GM18861 (cell line): ENCODE data around the gene TFF2.

Experiments
- ATAC-seq: cut with Tn5 transposase; IDR thresholded peaks from one replicate; pipeline ENCODE4 v1.9.1; 2021; ENCODE audit not compliant: unreplicated experiment

The TFF2 gene

DNA sequence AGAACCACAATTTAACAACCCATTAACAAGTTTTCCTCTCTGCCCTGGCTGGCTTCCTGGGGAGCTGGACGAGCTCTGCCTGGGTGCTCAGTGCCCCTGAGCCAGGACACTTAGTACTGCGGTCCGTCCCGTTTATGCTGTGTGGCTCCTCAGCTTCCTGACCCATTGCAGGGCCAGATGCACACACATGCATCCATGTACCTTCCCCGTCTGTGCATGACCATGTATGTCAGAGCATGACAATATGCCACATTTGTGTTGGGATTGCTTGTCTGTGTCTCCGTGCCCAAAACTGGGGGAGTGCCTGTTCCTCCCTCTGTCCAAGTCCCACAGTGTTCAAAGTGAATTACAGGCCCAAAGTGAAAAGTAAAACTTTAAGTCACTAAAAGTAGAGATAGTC lies 25.9 kb downstream of the TFF2 start:
- no peak for ATAC-seq

DNA sequence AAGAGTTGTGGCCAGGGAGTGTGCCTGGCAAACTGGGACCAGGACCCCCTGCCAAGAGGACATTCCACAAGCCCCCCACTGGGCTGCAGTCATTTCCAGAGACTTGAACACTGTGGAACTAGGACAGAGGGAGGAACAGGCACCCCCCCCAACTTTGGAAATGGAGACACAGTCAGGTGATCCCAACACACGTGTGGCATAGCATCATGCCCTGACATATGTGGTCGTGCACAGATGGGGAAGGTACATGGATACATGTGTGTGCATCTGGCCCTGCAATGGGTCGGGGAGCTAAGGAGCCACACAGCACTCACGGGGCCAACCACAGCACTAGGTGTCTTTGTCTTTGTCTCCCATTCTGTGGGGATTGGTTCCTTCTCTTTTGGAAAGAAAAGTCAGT lies 28.9 kb downstream of the TFF2 start:
- no peak for ATAC-seq

DNA sequence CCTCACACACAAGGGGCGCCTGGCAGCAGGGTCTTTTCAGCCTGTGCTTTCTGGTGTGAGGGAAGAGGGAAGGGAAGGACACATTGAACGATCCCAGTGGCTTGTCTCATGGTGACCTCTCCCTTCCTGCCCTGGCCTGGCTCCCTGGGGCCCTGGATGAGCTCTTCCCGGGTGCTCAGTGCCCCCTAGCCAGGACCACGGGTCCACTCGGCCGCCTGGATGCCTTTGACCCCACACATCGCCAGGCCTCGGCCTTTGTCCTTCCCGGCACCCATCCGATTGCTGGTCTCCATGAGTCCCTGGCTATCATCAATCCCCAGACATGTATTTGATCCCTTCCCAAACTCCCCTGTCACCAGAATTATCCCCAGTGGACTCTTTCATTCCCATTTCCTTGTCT lies 29.6 kb downstream of the TFF2 start:
- no peak for ATAC-seq

DNA sequence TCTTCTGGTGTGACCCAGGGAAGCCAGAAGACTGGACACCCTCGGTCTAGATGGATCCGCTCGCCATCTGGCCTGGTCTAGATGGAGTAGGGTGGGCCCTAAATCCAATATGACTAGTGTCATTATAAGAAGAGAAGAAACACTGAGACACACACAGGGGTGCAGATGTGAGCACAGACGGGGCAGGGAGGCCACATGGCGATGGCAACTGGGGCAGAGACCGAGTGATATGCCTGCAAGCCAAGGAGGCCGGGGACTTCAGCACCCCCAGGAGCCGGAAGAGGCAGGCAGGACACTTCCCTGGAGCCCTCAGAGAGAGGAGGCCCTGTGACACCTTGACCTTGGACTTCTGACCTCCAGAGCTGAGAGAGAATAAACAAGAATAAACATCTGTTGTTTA lies 30.0 kb downstream of the TFF2 start:
- ATAC-seq, result no peak

DNA sequence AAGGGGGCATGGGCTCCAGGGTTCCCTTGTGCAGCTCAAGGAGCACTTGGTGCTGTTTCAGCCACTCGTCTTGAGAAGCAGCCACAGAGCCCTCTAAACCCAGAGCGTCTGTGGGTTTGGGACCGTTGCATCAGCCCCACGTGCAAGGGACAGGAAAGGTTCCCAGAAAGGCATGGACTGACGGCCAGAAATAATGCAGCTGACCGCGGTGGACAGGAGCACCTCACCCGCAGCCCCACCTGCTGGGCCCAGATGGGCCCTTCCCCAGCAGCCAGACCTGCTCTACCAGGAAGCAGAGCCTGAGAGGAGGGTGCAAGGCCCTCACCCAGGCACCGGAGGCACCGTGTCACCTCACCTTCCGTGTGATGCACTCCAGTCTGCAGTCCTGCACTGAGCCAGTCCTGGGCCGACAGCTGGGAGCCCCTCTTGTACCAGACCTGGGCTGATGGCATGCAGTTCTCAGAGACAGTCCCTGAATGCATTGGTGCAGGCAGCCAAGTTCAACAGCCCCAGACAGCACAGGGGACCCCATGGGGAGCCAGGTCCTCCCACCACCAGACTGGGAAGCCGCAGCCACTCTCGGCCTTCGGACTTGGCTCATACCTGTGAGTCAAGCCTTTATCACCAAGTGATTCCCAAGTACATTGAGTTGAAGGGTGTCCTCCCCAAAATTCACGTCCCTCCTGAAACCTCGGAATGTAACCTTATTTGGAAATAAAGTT lies 30.8 kb downstream of the TFF2 start:
- no peak for ATAC-seq

DNA sequence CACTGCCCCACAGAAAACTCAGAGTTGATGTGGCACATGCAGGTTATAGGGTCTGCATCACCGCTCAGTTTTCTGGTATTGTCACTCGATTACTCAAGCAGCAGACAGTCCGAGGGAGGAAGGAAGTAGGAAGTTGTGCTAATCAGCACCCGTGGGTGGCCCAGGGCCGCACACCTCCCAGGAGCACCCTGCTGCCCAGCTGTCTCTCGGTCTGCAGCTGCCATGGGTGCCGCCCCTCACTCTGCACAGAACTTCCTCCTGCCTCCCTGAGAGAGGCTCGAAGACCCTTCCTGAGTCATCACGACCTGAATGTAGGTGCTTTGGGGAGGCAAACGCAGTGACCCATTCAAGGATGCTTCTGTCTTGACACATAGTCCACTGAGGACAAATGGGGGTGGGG lies 31.4 kb downstream of the TFF2 start:
- no peak for ATAC-seq

DNA sequence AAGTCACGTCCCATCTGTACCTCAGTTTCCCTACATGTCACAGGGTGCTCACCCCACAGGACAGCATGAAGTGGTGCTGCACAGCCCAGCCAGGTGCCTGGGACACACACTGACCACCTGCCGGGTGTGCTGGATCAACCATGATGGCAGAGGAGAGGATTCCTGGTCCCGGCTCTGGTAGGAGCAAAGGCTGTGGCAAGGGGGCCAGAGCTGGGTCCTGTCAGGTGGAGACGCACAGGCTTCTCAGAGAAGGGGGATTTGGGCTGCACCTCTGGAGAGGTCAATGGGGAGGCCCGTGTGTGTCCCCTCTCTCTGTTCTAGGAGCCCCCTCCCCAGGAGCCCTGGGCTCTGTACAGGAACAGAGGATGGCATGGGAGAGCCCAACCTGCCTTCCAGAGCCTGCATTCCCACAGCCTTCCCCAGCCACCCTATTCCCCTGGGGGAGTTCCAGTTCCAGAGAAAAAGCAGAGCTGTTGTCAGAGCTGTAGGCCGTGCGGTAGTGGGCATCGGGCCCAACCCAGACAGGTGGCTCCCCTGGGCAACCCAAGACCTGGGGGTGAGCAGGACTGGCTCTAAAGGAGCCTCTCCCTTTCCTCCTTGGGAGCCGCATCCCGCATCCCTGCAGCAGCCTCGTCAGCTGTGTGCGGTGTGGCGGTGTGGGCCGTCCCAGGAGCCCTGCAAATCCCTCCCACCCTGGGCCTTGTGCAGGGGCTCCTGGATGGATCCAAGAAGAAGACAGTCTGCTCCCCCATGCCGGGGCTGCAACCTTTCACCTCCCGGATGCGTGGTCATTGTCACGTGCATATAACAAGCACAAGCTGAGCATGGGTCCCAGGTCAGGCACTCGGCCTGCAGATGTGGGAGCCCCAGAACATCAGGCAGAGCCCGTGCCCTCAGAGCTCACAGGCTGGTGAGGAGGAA lies 32.7 kb downstream of the TFF2 start:
- no peak for ATAC-seq

DNA sequence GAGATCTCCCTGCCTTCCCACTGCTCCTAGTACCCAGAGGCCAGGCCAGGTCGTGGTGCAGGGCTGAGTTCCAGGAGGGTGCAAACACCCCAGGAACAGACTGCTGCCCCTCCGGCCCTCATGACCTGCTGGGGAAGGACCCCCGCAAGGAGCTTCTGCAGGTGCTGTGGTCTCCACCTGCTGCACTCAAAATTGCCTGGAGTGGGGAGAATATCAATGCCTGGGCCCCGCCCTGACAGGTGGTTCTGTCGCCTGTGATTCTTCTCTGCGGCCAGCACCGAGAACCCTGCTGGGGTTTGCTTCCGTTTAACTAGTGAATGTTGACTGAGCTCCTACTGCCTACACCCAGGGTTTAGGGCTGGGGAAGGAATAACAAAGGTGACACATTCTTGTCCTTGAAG lies 33.5 kb downstream of the TFF2 start:
- no peak for ATAC-seq

DNA sequence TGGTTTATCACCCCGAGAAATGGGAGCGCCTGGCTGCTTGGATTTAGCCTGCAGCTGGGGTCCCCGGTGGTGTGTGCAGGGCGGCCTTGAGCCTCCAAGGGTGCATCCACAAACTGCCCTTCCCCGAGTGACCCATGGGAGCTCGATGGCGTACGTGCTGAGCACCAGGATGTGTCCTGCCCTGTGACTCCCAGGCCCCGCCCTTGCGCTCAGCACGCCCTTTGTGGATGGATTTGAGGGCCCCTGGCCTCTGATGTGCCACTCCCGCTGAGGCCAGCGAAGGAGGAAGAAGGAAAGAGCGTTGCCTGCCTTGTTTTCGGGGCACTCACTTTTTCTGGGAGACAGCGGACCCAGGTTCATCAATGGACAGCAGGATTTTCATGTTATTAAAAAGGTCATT lies 33.9 kb downstream of the TFF2 start:
- ATAC-seq, result no peak

DNA sequence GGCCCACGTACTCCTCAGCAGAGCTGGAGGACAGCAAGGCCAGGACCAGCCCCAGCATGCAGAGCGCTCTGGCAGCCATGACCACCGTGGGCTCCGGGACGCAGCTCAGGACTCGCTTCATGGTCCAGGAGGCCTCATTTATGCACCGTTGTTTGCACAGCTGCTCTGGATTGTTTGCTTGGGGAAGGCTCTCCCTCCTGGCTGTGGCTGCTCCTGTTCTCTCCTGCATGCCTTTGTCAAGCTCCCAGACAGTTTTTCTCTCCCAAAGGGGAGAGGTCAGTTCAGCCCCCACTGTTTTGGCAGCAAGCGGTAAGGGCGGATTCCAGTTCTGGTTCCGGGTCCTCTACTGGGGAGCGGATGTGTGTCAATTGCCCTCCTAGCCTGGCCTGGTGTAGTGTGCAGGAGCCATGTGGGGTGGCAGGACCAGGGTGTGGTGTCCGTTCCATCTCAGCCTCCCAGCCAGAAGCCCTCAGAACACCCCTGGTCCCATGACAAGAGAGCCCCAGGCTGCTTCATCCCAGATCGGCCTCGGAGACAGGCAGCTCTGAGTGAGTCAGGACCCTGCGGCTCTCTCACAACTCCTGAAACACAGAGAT lies 35.4 kb downstream of the TFF2 start, which contains the start of gene TFF3:
TFF3 (minus strand) TSS at position 114 of the 596 bp plus-strand sequence; CDS start at position 79, 35 bp downstream.
- no peak for ATAC-seq

DNA sequence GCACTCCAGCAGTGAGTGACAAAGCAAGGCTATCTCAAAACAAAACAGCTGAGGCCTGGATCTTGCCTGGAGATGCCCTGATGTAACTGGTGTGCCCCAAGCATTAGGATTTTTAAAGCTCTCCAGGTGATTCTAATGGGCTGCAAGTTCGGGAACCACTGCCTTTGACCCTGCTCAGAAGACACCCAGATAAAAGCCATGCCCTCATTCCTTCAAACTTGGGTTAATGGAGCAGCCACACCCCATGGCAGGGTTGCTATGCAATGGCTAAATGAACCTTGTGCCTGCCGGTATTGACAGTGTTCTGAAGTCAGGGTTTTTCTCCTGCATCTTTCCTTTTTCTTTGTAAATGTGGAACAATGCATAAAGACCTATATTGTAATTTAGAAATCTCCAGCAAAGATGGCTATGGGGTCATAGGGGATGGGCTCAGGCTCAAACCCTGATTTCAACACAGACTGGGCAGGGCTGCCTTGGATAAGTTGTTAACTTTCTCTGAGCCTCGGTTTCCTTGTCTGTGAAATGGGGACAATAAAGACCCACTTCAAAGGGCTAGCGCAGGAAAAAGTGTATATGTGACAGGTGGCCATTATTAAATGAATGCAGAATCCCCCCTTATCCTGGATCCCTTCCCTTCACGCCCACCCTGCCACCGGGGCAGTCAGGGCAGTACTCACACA lies 36.0 kb downstream of the TFF2 start:
- ATAC-seq, result no peak

DNA sequence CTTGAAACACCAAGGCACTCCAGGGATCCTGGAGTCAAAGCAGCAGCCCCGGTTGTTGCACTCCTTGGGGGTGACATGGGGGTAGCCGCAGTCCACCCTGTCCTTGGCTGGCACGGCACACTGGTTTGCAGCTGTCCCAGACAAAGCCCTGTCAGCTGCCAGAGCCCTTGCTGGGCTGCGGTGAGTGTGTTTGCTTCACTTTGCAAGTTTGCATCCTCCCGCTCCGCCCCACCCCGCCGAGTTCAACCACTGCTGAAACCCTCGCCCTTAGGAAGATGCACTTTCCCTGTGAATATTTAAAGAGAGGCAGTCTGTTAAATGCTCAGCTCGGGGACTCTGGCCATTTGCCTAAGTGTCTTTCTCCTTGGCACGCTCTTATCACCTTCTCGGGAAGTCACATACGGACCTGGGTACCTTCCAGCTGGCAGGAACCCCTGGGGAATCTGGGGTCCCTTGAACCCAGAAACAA lies 37.3 kb downstream of the TFF2 start:
- no peak for ATAC-seq

DNA sequence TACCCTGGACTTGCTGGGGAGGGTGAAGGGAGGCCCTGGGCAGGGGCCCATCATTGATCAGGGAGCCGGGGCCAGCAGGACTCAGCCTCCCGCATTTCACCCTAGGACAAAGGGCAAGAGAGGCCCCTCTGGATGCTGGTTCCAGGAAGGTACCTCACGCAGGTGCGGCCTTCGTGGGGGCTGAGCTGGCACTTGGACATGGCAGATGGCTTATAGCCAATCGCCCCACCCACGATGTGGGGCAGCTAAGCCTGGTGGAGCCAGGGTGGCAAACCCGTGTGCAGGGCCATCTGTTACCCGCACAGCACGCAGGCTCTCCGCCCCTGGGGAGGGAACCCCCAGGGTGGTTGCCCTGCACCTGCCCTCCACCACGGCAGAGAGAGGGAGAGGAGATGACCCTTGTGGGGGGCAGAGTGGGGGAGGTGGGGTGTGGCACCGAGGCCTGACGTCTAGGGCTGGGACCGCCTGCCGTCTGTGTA lies 38.1 kb downstream of the TFF2 start:
- no peak for ATAC-seq

DNA sequence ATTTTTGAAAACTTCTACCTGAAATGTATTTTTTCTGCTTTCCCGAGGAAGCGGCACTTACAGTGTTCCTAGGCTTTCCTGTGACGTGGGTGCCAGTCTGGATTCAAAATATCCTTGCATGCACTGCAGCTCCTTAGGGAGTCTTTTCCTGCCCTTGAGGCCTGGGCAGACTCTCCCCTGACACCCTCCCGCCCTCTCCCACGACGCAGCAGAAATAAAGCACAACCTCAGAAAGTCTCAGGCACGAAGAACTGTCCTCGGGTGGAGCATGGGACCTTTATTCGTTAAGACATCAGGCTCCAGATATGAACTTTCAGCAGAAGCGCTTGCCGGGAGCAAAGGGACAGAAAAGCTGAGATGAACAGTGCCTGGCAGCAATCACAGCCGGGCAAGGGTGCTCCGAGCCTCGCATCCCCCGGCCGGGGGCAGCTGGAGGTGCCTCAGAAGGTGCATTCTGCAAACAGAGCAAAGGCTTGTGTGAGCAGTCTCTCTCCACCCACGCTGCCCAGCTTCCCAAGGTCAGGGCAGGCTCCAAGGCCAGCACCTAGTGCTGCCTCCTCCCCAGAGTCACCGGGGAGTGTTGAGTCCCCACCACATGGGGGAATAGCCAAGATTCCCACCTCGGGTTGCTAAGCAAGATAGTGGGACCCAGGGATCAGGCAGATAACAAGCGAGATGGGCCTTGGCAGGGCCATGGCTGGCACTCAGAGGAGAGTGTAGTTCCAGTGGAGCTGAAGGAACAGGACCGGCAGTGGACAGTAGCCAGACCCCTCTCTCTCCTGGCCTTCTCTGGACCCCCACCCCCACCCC lies 38.8 kb downstream of the TFF2 start:
- ATAC-seq, result no peak

DNA sequence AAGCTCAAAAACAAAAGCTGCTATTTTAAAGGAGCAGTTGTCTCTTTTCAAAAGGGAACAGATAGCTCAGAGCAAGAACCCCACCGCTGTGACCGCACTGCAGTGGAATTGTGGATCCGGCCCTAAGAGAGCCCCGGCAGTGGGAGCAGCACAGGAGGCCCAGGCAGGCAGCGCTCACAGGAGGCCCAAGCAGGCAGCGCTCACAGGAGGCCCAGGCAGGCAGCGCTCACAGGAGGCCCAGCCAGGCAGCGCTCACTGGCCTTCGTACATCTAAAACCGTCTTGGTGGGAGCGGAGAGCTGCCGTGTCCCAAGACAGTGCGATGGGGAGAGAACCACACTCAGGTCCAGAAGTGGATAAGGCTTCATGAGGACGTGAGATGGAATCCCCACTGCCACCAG lies 39.6 kb downstream of the TFF2 start:
- ATAC-seq, result no peak

DNA sequence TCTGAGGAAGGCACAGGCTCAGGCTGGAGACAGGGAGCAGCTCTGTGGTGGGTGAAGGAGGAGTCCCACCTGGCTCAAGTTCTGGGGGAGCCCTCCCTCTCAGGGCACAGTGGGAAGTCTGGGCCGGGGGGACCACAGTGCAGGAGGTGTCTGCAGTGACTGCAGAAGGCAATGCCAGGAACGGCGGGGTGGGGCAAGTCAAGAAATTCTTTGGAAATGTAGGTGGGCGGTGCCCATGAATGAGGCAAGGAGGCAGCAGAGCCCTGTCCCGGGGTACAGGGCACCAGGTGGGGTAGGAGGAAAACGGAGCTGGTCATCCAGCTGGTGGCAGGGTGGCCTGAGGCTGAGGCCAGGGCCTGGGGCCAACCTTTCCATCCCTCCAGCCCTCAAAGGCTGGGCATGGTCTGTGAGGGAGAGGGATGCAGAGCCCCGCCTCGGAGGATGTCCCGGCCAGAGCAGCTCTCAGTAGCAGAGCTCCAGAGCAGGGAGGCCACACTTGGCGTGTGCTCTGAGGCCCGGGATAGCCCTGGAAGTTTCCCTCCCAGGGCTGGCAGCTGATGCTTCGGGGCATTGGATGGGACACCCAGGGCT lies 40.3 kb downstream of the TFF2 start:
- no peak for ATAC-seq

DNA sequence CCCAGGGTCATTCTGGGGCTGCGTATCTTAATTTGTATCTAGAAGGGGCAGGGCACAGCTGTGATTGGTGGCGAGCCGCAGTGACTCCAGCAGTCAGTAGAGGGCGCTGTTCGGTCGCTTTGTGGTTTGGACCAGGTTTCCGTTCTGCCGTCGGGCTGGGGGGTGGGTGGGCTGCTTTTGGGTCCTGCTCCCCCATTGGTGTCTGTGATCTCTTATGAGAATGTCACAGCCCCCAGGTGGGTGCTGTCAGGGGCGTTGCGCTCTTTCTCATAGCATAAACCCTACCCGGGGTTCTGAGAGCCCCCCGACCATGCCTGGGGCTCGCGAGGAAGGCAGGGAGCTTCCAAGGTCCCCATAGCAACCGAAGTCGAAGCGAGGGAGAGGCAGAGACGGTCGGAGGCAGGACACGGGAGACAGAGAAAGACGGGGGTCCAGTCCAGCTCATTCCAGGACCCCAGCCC lies 41.0 kb downstream of the TFF2 start:
- ATAC-seq, result no peak

DNA sequence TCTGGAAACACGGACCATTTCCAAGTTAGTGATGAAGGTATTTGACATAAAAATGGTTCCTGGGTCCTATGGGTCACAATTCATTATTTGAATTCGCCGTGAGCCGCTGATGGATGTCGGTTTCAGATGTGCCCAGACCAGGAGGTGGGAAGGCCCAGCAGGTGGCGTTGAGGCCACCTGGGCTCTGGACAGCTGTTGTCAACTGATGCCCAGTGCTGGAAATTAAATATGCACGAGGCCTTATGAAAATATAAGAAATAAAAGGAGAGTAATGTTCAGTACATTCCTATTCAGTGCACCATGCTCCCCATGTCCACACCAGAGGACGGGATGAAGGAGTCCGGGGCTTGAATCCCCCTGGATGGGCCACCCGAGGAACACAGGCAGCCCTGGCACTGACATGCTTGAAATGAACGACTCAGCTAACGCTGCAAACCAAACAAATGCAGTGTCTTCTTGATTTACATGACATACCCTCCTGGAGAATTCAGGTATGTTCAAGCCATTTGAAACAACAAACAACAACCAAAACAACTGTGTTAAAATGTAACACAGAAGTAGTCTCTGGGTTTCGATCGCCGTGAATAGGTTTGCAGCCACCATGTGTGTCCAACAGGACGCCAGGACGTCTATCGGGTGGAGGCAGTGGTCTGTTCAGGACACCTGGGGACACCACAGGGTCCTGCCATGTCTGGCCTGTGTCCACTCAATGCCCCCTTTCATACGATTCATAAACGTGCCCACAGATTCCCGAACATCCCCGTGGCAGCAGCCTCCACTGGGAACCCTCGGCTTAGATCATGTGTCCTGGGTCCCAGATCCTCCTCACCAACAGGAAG lies 41.7 kb downstream of the TFF2 start:
- no peak for ATAC-seq
